T-helper 2 cell treated with Interferon-gamma antibody and Interleukin-4, amounts not matched to agents 5 μg/mL and 100 μg/mL, for 36 hours (primary cell): ENCODE measurements around the gene ZNF296.
"Not testable (repeated sequence)": the region's sequence is repeated elsewhere in the genome, so short reads cannot be mapped to it uniquely, and the experiment has no call there.

Experiments used
- DNase-seq: peaks from one replicate; pipeline ENCODE4 v3.0.0; 2021; ENCODE audit warnings: low spot score
- H3K27ac Mint-ChIP-seq: one replicate; pipeline ENCODE4 v1.8.0; 2021; ENCODE audit warnings: mild to moderate bottlenecking, mixed read lengths
- H3K27me3 Mint-ChIP-seq: one replicate; pipeline ENCODE4 v1.8.0; 2021; ENCODE audit warnings: low read depth, mixed read lengths
- H3K36me3 Mint-ChIP-seq: one replicate; pipeline ENCODE4 v1.8.0; 2021; ENCODE audit warnings: low read depth, mixed read lengths
- H3K4me1 Mint-ChIP-seq: one replicate; pipeline ENCODE4 v1.8.0; 2021; ENCODE audit warnings: low read depth, mixed read lengths
- H3K4me3 Mint-ChIP-seq: one replicate; pipeline ENCODE4 v1.8.0; 2022; ENCODE audit warnings: mild to moderate bottlenecking, moderate library complexity, mixed read lengths
- H3K9me3 Mint-ChIP-seq: one replicate; pipeline ENCODE4 v1.8.0; 2021; ENCODE audit warnings: mixed read lengths

The ZNF296 gene

DNA sequence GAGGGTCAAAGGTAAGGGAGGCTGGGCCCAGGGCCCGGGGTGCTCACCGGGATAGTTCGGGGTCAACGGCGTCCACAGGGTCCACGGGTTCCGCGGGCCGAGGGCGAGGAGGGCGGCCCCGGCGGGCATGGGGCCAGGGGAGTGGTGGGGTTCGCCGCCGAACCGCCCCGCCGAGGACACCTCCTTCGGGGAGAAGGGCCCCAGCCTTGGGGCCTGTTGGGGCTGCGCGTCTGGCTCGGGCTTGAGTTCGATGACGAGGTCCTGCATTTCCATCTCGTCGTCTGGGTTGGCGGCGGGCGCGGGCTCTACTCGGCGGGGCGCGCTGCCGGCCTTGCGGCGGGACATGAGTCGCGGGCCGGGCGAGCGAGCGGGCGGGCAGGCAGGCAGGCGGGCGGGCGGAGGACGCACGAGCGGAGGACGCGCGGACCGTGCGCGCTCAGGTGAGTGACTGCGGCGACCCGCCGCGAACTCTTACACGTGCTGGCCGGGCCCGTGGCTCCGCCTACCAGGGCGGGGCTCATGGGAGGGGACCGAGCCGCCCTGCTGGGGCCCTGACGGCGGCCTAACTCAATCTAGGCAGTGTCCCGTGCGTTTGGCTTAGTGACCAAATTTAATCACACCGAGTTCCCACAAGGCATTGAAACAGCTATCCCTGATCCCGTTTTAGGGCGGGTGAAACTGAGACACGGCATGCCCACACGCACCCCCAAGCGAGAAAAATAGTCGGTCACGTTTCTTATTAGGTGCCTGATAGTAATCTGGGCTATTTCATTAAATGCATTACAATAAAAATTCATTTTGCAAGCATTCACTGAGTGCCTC, at the start of gene ZNF296:
TSS of gene ZNF296 (minus strand) at position 450 of the 822 bp plus-strand sequence. CDS start at position 345, 105 bp downstream.
- H3K27me3 Mint-ChIP-seq, result no peaks in the 10 kb centered on the region
- H3K36me3 Mint-ChIP-seq, result peaks cover 7% of the 10 kb centered on the region
- no peaks in the 10 kb centered on the region for H3K9me3 Mint-ChIP-seq
- H3K27ac Mint-ChIP-seq, result peak within 1 kb of the TSS; percentile 73
- DNase-seq, result peak; percentile 85
- H3K4me3 Mint-ChIP-seq, result peak within 1 kb of the TSS; percentile 84
- H3K4me1 Mint-ChIP-seq, result peaks cover 27% of the 10 kb centered on the region

DNA sequence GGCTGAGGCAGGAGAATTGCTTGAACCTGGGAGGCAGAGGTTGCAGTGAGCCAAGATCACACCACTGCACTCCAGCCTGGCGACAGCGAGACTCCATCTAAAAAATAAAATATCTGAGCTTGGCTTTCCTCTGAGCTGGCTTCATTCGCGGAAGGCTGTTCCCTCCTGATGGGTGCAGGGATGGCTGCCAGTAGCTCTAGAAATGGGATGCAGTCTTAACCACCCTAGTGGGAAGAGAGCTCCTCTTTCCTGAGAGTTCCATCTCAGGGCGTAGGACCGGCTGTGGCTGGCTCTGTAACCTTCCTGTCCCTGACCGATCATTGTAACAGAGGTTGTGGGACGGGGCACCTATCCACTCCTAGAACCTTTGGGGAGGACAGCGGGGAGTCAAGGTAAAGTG, 49.1 kb upstream of the ZNF296 start:
- no peak overlapping the region for H3K4me3 Mint-ChIP-seq
- no peak overlapping the region for H3K27ac Mint-ChIP-seq
- H3K4me1 Mint-ChIP-seq, result peaks cover 16% of the 10 kb centered on the region
- no peaks in the 10 kb centered on the region for H3K36me3 Mint-ChIP-seq
- no peaks in the 10 kb centered on the region for H3K9me3 Mint-ChIP-seq
- no peak for DNase-seq
- H3K27me3 Mint-ChIP-seq, result no peaks in the 10 kb centered on the region

DNA sequence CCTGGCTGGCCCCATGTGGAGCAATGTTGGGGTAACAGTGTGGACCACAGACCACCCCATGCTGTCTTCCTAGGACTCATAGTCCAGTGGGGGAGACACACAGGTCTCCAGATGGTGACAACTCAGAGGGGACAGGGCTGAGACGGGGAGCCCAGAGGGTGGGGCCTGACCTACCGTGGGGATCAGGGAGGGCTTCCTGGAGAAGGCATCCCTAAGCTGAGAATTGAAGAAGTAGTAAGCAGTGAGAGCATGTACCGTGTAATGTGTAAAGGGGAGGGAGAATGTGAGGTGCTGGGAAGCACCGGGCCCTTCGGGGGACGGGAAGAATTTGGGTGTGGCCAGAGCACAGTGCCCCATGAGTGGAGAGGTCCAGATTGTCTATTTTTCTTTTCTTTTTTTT, 47.7 kb upstream of the ZNF296 start:
- H3K27me3 Mint-ChIP-seq, result no peaks in the 10 kb centered on the region
- DNase-seq, result no peak
- peaks cover 20% of the 10 kb centered on the region for H3K4me1 Mint-ChIP-seq
- no peaks in the 10 kb centered on the region for H3K9me3 Mint-ChIP-seq
- no peak overlapping the region for H3K4me3 Mint-ChIP-seq
- H3K36me3 Mint-ChIP-seq, result no peaks in the 10 kb centered on the region
- H3K27ac Mint-ChIP-seq, result no peak overlapping the region

DNA sequence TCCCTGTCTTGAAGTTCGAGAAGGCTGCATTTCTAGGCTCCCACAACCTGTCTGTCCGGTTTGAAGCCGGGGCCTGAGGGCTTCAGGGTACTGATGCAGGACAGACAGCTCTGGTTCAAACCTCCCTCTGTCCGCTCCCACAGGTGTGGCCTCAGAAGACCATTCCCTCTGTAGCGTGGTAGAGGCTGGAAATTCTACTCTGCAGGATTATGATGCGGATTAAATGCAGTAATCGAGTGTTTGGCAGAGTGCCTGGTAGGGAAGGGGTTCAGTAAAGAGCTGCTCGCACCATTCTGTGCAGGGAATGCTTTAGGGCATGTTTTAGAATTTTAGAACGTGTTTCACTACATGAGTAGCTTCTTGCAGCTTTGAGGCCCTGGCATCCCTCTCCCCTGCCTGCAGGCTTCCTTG, 47.2 kb upstream of the ZNF296 start:
- H3K4me3 Mint-ChIP-seq, result no peak overlapping the region
- H3K36me3 Mint-ChIP-seq, result no peaks in the 10 kb centered on the region
- H3K4me1 Mint-ChIP-seq, result peaks cover 23% of the 10 kb centered on the region
- no peaks in the 10 kb centered on the region for H3K27me3 Mint-ChIP-seq
- no peaks in the 10 kb centered on the region for H3K9me3 Mint-ChIP-seq
- H3K27ac Mint-ChIP-seq, result no peak overlapping the region
- DNase-seq, result no peak

DNA sequence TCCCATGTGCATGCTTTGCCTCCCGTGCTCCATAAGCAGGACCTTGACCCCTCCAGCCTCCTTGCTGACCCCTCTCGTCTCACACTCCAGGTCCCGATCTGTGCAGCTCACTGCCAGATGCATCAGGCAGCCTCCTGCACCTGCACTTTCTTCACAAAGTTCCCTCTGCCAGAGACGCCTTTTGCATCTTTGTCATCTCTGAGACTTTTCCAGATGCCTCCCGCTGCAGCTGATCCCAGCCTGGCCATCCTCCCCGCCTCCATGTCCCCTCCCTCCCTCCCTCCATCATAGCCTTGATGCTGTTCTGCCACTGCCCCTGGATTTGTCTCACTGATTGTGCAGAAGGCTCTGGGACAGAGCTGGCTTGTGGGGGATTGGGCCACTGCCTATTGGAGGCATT, 46.6 kb upstream of the ZNF296 start:
- no peaks in the 10 kb centered on the region for H3K9me3 Mint-ChIP-seq
- H3K27ac Mint-ChIP-seq, result no peak overlapping the region

DNA sequence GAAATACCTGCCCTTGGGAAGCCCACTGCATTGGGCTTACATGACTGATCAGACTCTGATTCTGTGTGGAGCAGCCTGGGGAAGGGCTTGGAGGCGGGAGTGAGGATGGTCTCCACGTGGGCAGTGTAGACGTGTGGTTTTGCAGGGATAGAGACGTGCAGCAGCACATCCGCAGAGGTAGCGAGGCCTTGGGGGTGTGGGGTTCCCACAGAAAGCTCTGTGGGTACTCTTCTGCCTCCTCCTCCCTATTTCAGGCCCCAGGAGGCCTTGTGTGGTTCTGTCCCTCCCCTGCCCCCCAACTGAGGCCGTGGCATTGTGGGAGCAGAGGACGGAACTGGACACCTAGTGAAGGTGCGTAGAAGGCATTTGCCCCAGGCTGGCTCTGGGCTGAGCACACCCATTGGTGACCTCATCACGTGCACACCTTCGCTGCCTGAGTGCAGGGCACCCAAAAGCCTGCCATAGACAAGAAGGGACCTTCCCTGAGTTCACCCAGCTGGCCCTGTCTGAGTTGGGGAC, 45.6 kb upstream of the ZNF296 start:
- no peak for DNase-seq
- H3K27me3 Mint-ChIP-seq, result no peaks in the 10 kb centered on the region
- no peaks in the 10 kb centered on the region for H3K9me3 Mint-ChIP-seq
- H3K36me3 Mint-ChIP-seq, result no peaks in the 10 kb centered on the region
- no peak overlapping the region for H3K4me3 Mint-ChIP-seq
- H3K27ac Mint-ChIP-seq, result no peak overlapping the region
- H3K4me1 Mint-ChIP-seq, result peaks cover 37% of the 10 kb centered on the region

More for the DNA sequence above, 46.6 kb upstream of the ZNF296 start:
- no peaks in the 10 kb centered on the region for H3K36me3 Mint-ChIP-seq
- no peak for DNase-seq
- H3K4me1 Mint-ChIP-seq, result peaks cover 30% of the 10 kb centered on the region
- H3K27me3 Mint-ChIP-seq, result no peaks in the 10 kb centered on the region
- no peak overlapping the region for H3K4me3 Mint-ChIP-seq

DNA sequence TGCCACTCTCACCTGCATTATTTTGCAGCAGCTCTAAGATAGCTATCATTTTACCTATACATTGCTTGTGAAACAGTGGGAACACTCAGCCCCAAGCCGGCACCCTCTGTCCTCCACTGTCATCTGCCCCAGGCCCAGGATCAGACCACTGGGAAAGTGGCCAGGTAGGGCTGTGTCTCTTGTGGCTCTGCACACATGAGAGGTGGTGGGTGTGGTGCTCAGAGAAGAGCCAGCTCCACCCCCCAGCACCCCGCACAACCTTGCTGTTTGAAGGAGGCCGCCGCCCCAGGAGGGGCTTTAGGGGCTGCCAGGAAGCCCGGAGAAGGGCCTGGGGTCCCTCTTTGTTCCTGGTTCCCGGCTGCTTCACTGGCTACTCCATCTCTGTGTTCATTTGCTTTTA, 43.3 kb upstream of the ZNF296 start:
- Mint-ChIP-seq H3K27ac (no peak overlapping the region), H3K27me3 (no peaks in the 10 kb centered on the region), H3K36me3 (no peaks in the 10 kb centered on the region), H3K4me3 (no peak overlapping the region), H3K4me1 (peaks cover 47% of the 10 kb centered on the region), H3K9me3 (no peaks in the 10 kb centered on the region)
- no peak for DNase-seq

DNA sequence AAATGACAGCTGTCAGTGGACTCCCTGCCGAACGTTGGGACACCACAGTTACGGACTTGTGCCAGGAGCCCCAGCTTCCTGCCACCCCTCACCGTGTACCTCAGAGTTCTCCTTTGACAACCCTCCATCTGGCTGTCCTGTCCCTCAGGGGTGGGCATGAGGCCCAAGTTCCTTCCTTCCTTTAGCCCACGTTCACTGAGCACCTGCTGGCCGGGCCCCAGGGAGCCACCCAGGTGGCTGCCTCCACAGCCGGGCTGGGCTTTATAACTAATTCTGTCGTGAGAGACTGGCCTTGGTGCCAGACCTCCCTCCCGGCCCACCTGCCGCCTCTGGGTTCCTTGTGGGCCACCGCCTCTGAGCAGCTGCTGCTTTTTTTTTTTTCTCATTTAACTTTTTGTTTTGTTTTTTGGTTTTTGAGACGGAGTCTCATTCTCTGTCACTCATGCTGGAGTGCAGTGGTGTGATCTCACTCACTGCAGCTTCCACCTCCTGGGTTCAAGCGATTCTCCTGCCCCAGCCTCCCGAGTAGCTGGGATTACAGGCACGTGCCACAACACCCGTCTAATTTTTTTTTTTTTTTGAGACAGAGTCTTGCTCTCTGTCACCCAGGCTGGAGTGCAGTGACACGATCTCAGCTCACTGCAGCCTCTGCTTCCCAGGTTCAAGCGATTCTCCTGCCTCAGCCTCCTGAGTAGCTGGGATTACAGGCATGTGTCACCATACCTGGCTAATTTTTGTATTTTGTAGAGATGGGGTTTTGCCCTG, 42.5 kb upstream of the ZNF296 start:
- not testable (repeated sequence) for H3K27ac Mint-ChIP-seq, DNase-seq, H3K36me3 Mint-ChIP-seq, H3K27me3 Mint-ChIP-seq, H3K9me3 Mint-ChIP-seq
- Mint-ChIP-seq H3K4me3 (peak overlapping the region; percentile 0), H3K4me1 (peaks cover 47% of the 10 kb centered on the region)

DNA sequence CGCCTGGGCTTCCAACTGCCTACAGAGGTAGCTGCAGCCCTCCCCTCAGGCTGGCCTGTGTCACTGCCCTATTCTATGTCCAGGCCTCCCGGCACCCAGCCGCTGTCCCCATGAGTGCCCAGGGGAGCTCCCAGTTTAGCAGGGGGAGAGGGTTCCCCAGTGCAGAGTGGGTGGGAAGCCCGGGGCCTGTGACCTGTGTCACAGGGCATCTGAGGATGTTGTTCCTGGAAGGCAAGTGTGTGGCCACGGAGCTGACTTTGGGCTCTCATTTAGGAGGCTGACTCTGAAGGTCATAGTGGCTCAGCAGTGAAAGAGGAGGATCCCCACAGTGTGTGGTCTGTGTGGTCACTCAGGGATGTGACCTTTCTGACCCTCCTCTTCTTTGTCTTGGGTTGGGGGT, 41.8 kb upstream of the ZNF296 start:
- Mint-ChIP-seq H3K27ac (peak overlapping the region; percentile 74), H3K4me3 (no peak overlapping the region)

DNA sequence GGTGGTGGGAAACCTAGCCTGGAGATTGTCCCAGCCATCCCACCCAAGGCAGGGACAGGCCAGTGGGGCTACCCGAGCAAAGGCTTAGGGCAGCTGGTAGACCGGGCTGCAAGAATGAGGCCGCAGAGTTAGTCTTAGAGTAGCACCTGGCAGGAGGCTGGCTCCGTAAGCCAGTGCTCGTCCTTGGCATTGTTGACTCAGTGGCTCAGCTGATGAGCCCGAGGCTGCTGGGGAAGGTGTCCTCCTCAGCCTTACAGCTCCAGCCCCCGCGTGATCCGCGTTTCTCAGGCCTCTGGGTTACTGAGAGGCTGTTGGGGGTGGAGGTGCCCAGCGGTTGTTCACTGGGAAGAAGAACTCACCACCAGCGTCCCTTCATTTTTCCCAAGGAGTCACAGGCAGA, 41.4 kb upstream of the ZNF296 start:
- Mint-ChIP-seq H3K27me3 (no peaks in the 10 kb centered on the region), H3K4me1 (peaks cover 47% of the 10 kb centered on the region), H3K36me3 (no peaks in the 10 kb centered on the region), H3K27ac (no peak overlapping the region), H3K4me3 (no peak overlapping the region), H3K9me3 (no peaks in the 10 kb centered on the region)
- DNase-seq, result no peak

More for the DNA sequence above, 41.8 kb upstream of the ZNF296 start:
- no peaks in the 10 kb centered on the region for H3K36me3 Mint-ChIP-seq
- no peak for DNase-seq
- no peaks in the 10 kb centered on the region for H3K27me3 Mint-ChIP-seq
- peaks cover 47% of the 10 kb centered on the region for H3K4me1 Mint-ChIP-seq
- no peaks in the 10 kb centered on the region for H3K9me3 Mint-ChIP-seq

DNA sequence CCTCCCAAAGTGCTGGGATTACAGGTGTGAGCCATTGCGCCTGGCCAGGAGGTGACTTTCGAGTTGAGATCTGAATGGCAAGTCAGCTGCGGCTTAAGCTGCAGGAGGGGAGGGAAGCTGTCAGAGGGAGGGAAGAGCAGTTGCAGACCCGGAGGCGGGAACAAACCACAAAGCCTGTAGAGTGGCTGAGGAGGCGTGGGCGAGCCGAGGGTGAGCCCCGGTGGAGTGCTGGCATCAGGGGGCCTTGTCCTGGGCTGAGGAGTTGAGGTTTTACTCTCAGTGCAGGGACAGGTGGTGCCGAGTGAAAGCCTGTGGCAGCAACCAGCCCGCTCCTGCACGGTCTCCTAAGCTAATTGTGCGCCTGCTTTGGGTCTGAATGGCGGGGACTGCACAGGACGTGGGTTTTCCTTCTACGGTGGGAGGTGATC, 40.9 kb upstream of the ZNF296 start:
- Mint-ChIP-seq H3K27ac (peak overlapping the region; percentile 78), H3K9me3 (no peaks in the 10 kb centered on the region), H3K27me3 (no peaks in the 10 kb centered on the region), H3K36me3 (no peaks in the 10 kb centered on the region), H3K4me1 (peaks cover 47% of the 10 kb centered on the region), H3K4me3 (peak overlapping the region; percentile 37)
- DNase-seq, result peak; percentile 78

DNA sequence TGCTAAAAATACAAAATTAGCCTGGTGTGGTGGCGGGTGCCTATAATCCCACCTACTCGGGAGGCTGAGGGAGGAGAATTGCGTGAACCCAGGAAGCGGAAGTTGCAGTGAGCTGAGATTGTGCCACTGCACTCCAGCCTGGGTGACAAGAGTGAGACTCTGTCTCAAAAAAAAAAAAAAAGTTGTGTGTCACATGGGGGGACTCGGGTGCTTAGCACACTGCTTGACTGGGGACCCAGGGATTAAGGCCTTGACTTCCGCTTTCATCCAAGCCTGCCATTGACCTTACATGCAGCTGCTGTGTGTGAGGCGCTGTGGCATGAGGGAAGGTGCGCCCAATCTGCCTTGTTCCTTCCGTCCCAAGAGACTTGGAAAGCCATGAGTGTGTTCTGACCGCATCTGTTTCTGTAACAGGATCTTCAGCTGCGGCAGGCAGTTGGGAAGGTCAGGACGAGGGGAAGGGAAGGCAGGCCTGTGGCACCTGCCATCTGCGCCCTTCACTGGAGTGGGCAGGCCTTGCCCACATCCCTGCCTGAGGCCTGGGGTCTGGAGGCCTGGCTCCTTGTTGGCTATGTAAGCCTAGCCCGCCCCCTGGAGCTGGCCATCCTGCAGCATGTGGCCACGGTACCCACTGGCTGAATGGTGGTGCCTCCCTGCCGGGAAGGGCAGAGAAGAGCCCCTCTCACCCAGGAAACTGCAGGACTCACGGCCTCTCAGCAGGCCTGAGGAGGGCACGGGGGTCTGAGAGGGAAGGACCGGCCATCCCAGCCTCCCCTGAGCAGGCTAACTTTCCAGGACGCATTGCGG, 39.7 kb upstream of the ZNF296 start:
- H3K4me3 Mint-ChIP-seq, result peak overlapping the region; percentile 37
- H3K4me1 Mint-ChIP-seq, result peaks cover 40% of the 10 kb centered on the region
- H3K36me3 Mint-ChIP-seq, result no peaks in the 10 kb centered on the region
- H3K27me3 Mint-ChIP-seq, result no peaks in the 10 kb centered on the region
- DNase-seq, result no peak
- H3K27ac Mint-ChIP-seq, result no peak overlapping the region
- no peaks in the 10 kb centered on the region for H3K9me3 Mint-ChIP-seq

DNA sequence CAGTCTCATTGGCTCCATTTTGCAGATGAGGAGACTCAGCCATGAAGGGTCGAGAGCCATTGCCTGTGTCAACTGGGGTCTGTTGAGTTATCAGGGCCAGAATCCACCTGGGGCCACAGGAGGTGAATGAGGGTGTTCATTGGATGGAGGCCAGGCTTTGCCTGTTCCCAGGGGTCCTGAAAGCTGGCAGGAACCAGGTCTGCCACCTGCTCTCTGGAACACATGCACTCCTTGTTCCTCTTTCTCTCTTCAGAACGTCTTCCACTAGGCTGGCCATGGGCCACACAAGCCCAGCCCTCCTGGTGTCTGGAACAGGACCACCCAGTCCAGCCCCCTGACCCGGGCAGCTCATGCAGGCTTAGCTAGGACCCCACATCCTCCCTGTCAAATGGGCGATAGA, 37.8 kb upstream of the ZNF296 start:
- H3K9me3 Mint-ChIP-seq, result no peaks in the 10 kb centered on the region
- peaks cover 1% of the 10 kb centered on the region for H3K36me3 Mint-ChIP-seq
- no peak overlapping the region for H3K4me3 Mint-ChIP-seq
- H3K4me1 Mint-ChIP-seq, result peaks cover 34% of the 10 kb centered on the region
- DNase-seq, result no peak
- H3K27ac Mint-ChIP-seq, result no peak overlapping the region
- no peaks in the 10 kb centered on the region for H3K27me3 Mint-ChIP-seq
